NCI-H128 (cell line): ENCODE measurements around the gene KIF5C.

Experiments
- DNase-seq: peaks from one replicate; lab custom pipeline; 2025; ENCODE audit not compliant: unreplicated experiment; lab: John Stamatoyannopoulos, UW

The KIF5C gene

DNA sequence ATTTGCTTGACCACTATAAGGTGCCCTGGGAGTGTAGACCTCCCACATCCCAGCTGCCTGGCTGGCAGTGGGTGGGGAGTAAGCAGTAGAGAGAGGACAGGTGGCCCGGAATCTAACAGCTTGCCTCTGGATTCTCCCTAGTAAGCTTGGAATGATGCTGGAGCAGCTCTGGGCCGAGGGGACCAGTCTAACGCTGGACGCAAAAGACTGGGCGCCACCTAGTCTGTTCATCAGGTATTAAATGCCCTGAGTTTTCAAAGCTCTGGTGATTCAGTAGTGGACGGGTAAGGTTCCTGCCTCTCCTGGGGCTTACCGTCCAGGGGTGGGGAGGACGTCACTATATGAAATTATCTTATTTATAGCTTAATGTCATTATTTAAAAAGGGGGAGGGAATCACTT is 162.8 kb downstream of the KIF5C start:
- DNase-seq: no peak

DNA sequence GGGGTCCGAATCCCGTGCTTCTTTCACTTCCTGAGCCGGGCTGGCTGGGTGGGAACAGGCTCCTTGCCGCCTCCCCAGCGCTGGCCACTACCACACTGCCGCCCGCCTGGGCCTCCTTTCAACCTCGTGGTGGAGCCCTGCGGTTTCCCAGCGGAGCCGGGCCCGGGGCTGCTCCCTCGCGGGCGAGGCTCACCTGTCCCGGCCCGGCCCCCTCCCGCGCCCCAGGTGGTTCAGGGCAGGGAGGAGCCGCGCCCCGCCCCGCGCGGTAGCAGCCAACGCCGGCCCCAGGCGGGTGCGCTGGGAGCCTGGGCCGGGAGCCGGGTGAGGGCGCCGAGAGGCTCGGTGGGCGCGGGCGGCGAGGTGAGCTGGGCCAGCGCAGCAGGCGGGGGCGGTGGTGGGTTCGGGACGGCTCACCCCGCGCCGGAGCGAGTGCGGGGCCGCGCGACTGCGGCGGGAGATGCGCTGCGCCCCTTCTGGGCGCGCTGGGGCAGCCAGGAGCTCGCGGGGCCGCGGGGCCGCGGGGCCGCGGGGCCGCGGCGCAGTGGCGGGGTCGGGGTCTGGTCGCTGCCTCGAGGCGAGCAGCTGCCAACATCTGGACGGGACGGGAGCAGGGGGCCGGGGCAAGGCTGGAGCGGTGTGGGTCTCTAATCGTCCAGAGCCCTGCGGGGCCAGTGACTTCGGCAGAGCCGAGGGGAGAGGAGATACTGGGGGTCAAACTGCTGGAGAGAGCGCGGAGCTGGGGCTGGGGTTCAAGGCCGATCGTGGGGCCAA is 163.6 kb downstream of the KIF5C start, which contains the start of gene LYPD6B:
Gene LYPD6B, plus strand, starts transcription at position 258 of the 771 bp plus-strand sequence. CDS start 92,250 bp downstream, outside the sequence.
- no peak for DNase-seq

DNA sequence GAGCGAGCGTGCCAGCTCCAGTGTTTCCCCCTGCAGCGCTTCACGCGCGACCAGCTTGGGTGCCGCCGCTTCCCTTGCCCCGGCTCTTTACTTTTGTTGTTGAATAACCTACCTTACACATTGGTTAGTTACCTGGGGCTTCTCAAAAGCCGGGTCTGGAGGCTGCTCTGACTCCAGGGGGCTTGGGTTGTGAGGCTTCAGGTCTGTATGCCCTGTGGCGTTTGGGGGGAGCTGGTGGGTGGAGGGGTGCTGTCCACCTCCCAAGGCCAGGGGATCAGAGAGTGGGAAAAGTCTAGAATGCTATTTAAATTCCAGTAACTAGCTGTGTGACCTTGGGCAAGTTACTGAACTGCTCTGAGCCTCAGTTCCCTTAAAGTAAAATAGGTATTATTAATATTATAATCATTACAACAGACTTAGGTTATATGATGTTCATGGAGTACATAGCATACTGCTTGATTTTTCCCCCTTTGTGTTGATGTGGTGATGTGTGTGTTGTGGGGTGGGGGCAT is 164.2 kb downstream of the KIF5C start:
- DNase-seq: no peak

DNA sequence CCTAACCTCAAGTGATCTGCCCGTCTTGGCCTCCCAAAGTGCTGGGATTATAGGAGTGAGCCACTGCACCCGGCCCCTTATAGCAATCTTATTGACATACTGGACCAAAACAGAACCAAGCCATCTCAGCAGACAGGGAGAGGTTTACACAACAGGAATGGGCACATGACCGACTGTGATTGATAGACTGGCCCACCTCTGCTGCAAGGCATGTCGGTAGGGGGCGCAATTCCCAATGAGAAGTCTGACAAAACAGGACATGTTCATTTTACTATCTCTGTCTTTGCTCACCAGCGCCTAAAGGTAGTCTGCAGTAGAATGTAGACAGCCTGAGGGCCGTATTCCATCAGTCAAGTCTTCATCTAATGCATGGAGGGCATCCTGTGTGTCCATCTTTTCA is 165.4 kb downstream of the KIF5C start:
- no peak for DNase-seq

DNA sequence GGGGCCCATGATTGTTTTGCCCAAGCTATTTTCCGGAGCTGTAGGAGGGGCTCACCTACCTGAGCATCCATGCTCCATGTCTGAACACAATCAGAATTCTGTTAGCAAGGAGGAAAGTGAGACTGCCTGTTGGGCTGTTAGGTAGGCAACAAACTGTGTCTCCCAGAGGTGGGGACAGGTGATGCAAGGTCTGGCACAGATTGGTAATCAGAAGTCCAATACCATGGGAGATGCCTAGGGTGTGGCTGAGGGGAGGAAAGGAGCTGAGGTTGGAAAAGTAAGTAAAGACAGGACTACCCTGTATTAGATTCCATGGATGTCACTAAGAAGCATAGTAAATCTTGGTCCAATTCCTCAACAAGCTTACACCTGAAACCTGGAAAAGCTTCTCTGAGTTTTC is 166.5 kb downstream of the KIF5C start:
- DNase-seq: no peak

DNA sequence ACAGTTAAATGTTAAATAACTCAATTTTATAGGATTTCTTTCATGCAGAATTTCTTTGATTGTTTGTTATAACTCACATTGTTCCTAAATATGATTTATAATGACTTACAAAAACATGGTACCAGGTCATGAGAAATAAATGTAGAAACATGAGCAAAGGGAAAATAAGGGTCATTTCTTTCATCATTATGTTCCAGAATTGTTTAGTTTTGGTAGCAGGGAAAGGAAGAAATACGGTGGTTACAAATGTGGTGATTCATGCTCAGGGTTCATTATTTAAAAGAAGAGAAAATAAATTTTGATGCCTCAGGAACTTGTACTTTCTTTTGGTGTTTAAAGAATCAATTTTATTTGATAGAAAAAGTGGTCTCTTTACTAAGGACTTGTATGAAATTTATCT is 167.9 kb downstream of the KIF5C start:
- no peak for DNase-seq

DNA sequence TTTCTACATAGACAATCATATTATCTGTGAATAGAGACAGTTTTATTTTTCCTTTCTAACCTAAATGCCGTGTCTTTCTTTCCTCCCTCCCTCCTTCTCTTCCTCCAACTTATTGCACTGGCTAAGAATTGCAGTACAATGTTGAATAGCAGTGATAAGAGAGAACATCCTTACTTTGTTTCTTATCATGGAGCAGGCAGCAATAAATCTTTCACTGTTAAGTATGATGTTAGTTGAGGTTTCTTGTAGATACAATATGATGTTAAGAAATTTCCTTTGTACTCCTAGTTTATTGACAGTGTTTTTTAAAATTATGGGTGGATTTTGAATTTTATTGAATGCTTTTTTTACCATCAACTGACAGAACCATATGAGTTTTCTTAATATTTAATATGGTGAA is 169.5 kb downstream of the KIF5C start:
- no peak for DNase-seq

DNA sequence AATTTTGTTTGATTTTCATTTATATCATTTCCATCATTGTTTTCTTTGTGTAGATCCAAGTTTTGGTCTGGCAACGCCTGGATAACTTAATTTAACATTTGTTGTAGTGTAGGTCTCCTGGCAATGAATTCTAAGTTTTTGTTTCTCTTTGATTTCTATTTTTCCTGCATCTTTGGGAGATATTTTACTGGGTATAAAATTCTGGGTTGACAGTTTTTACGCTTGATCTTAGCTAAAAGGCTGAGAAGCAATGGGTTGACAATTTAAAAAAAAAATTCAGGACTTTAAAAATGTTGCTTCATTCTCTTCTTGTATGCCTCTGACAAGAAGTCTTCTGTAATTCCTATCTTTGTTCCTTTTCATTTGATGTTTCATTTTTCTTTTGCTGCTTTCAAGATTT is 172.1 kb downstream of the KIF5C start:
- DNase-seq: no peak

DNA sequence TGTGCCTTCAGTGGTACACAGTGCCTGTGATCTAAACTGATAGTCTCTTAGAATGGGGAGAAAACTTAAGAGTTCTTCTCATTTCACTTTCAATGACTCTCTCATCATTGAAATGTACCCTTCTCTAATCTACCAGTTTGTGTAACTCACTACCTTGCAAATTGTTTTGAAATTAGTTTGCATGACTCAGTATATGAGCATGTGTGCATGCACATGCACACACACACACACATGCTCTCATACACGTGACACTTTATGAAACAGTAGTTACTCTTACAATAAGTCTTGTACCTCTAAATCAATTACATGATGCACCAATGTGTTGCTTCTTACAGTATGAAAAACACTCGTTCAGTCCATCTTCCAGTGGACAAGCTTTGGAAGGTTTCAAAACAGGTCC is 174.1 kb downstream of the KIF5C start:
- no peak for DNase-seq

DNA sequence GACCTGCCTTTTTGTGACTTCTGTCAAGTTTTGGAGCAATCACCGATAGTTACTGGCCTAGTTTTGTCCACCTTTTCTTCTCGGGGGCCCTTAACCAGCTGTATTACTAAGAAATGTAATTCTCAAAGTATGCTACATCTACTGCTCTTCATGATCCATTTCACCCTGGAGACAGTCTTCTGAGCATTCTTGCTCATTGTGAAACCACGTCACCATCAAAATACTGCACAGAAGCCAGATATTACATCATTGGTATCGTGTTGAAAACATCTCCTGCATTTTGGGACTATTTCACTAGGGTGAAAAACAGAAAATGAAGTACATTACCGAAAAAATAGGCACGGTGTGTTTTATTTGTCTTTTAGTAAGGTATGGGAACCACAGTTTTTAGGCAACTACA is 175.2 kb downstream of the KIF5C start:
- DNase-seq: no peak

DNA sequence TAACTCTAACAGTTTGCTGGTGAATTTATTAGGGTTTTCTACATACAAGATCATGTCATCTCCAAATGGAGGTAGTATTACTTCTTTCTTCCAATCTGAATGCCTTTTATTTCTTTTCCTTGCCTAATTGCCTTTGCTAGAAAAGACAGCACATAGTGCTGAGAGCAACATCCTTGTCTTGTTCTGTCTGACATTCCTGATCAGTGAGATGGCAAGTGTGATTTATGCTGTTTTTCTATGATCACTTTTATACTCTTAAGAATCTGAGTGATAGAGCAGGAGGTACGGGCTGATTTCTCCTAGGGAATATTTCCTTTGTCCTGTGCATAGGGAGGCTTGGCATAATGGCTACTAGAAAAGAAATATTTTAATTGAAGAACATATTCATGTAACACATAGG is 180.7 kb downstream of the KIF5C start:
- DNase-seq: no peak

DNA sequence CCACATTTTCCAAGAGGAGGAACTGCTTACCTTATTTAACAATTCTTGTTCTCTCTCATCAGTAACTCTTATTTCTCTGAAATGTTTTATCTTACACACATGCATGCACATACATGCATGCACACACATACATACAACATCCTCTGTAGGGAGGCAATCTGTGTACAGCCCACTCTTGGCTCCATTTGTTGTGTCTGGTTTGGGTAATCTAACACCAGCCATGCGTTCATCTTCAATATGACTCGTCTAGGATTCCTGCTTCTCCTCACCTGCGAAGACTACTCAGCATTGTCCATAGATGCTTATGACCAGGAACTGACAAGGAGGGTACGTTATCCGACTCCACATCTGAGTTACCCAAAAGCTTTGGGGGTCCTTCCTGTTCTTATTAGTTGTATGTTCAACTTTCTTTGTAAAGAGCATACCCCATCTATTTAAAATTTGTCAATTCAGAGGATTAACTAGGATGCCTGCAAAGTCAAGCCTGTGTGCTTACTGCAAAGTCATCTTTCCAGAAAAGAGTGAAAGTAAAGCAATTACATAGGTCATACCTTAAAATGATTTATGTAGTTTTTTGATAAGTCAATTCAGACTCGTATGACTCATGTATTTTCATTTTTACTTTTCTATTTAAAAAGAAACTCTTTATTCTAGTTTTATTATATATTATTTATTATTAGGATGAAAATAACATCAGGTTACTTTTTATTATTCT is 181.7 kb downstream of the KIF5C start:
- no peak for DNase-seq

DNA sequence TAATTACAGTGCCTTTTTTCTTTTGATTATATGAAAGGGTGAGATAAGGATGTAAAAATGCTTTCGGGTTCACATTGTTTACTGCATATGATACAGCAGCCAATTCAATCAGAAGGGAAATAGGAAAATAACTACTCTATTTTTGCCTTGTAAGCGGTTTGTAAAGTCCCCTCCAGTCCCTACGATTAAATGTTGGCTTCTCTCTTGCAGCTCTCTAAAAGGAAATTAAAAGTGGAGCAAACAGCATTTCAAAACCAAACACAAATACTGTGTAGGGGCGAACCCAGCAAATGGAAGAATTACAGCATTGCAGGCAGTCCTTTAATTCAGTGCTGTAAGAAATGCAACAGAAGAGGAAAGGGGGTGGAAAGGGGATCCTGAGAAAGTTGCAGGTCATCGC is 182.4 kb downstream of the KIF5C start:
- DNase-seq: no peak

DNA sequence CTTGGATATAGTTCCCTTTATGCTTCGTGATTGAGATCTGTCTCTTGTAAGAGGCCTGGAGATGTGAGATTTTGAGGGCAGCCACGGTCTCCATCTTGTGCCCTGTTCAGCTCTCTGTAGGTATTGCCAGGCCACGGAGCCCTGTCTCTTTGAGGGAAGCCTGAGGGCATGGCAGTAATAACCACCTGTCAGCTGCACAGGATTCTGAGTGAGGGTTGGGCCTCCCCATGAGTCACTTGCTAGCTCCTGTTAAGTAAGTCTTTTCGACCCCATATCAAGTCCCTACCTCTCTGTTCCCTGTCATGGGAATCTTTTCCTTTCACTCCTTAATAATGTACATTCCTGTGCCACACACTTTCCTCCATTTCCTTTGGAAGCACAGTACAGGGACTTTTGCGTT is 183.9 kb downstream of the KIF5C start:
- no peak for DNase-seq

DNA sequence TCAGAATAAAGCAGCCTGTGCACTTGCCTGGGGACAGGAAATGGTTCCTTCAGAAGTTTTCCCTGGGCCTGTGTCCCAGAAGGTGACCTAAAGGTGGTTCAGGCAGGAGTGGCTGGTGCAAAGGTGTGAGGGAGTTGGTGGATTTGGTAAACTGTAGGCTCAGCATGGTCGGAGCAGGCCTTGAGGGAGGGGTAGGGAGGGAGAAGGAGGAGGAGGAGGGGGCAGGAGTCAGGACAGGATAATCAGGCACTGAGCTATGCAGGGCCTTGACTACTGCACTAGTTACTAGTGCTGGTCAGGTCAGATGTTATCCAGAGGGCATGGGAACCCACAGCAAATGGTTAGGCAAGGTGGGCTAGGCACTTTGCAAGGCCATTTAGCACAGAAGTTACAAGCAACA is 184.8 kb downstream of the KIF5C start:
- DNase-seq: no peak

DNA sequence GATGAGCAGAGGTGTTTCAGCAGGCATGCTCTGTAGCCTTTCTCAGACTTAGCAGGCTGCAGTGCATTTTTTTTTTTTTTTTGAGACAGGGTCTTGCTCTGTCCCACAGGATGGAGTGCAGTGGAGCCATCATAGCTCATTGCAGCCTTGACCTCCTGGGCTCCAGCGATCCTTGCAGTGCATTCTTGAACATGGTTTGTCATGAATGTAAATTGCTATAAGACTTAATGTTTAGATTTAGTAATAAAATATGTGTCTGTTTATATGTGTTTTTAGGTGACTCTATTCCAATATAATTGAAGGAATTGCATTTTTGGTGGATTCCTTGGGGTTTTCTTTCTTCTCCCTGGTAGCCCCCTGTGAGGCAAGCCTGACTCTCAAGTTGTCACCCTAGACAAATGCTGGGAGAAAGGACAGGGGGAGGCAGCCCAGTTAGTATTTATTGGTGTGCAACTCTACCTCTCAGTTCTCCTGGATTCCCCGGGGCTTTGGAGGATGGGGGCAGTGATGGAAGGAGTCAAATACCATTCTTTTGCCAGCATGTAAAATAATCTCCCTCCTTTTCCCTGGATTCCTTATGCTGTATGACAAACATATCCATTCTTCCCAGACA is 186.2 kb downstream of the KIF5C start:
- DNase-seq: no peak

DNA sequence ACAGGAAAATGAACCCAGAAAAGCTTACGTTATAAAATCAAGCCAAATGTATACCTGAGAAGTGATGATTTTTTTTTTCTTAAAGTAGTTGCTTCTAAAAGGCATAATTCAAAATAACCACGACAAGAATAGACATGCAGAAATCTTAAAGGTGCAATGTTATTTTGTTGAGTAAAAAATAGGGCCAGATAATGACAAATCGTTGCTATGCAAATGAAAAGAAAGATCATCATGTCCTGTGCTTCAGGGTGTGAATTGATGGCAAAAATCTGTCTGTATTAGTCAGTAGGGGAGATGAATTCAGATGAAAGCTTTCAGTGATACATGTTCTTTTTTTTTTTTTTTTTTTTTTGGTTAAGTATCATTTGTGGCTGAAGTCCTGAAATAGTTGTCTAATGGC is 187.5 kb downstream of the KIF5C start:
- no peak for DNase-seq

DNA sequence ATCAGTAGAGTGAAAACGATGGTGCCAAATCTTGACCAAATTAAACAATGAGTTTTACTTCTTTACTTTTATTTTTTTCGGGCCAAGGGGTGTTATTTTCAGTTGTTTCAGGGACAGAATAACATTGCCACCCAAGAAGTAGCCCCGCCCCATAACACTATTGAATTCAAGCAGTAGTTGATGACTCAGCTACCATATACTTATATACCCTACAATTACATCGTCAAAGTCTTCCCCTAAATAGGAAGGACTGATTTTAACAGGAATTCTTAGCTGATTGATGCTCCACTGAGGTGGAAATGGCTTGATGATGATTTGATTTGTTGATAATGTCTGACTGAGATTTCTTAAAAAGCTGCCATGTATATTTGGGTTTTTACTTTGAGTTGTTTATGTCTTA is 188.2 kb downstream of the KIF5C start:
- DNase-seq: no peak

DNA sequence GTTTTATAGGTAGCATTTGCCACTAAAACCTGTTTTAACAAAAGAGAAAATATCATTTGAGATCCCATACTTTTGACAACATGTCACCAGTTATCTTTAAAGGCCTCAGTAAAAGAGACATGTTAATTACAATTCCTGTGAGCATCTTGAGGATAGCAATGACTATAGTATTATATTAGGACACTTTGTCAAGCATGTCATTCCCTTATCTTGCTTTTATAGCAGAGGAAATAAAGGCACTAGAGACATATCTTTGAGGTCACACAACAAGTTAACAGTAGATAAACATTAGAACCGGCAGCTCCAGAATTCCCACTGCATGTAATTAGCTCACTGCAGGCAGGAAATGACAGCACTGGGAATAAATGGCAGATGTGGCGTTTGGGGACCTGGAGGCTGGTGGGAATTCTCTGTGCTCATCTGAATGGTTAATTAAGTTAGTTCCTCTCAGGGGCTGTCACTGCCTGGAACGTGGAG is 189.4 kb downstream of the KIF5C start:
- no peak for DNase-seq

DNA sequence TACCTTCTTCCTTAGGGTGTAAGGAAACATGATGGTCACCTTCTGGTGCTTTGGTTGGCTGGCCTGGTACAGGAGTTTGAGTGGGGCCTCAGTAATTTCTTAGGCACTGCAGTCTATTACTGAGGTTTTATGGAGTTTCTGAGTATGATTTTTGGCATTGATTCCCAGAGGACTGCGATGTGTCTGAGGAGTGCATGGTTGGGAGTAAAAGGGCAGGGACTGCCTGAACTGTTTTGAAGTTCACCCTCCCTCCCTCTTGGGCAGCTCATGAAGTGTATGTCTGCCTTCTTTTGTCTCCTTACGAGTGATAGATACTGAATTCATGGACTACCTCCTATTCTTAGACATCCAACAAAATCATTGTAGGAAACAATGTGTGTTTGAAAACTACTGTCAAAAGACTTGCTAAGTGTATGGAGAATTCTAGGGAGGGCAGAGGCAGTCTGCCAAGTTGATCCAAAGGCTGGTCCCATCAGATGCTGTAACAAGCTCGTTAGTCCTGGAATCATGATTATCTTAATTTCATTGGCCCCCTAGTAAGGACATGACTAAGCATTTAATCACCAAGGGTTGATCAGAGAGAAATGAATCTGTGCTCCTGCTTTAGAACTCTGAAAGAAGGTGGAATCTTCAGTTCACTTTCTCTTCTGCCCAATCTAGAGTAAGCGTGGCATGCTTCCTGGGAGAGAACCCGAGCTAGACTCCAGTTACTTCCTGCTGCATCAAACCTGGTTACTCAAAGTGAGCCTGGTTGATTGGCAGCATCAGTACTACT is 190.0 kb downstream of the KIF5C start:
- no peak for DNase-seq
